DOHH2 (cell line): ENCODE data around the gene RBM20.

ENCODE experiments used
- H3F3A ChIP-seq: fragments of 200-600 bp; sonication (generic), shearing (Covaris generic); 2 replicates; pipeline ENCODE4 v1.6.0; 2016; ENCODE audit warnings: antibody characterized with exemption, mild to moderate bottlenecking; ENCODE audit not compliant: control insufficient read depth, insufficient read depth
- H3K27ac ChIP-seq: fragments of 200-600 bp; sonication (generic); 2 replicates; pipeline ENCODE4 v1.5.1; 2014; ENCODE audit warnings: low read depth, mild to moderate bottlenecking, low read length, moderate library complexity
- H3K27me3 ChIP-seq: fragments of 200-600 bp; sonication (generic); 2 replicates; pipeline ENCODE4 v1.6.1; 2014; ENCODE audit warnings: mild to moderate bottlenecking, low read length, mixed read lengths; ENCODE audit not compliant: control insufficient read depth
- H3K36me3 ChIP-seq: fragments of 200-600 bp; sonication (generic); 2 replicates; pipeline ENCODE4 v1.6.1; 2014; ENCODE audit warnings: mild to moderate bottlenecking, low read length, moderate library complexity, mixed read lengths; ENCODE audit not compliant: control insufficient read depth
- H3K4me1 ChIP-seq: fragments of 200-600 bp; sonication (generic); 2 replicates; pipeline ENCODE4 v1.6.1; 2014; ENCODE audit warnings: mild to moderate bottlenecking, low read length, mixed read lengths; ENCODE audit not compliant: control insufficient read depth
- H3K4me2 ChIP-seq: fragments of 200-600 bp; sonication (generic); 2 replicates; pipeline ENCODE4 v1.6.0; 2014; ENCODE audit warnings: mild to moderate bottlenecking, low read length, moderate library complexity
- H3K4me3 ChIP-seq: fragments of 200-600 bp; sonication (generic); 2 replicates; pipeline ENCODE4 v1.5.1; 2014; ENCODE audit warnings: mild to moderate bottlenecking, low read length, mixed read lengths
- H3K79me2 ChIP-seq: fragments of 200-600 bp; sonication (generic); 2 replicates; pipeline ENCODE4 v1.6.1; 2014; ENCODE audit warnings: mild to moderate bottlenecking, low read length, mixed read lengths; ENCODE audit not compliant: control insufficient read depth
- H3K9me2 ChIP-seq: fragments of 200-600 bp; sonication (generic); replicated peaks from 2 replicates; pipeline ENCODE4 v1.6.1; 2014; ENCODE audit warnings: mild to moderate bottlenecking, low read length, mixed read lengths; ENCODE audit not compliant: control insufficient read depth
- H3K9me3 ChIP-seq: fragments of 200-600 bp; sonication (generic); 2 replicates; pipeline ENCODE4 v1.6.1; 2014; ENCODE audit warnings: antibody characterized with exemption, low read length, mixed read lengths; ENCODE audit not compliant: control insufficient read depth, insufficient read depth
- H4K20me1 ChIP-seq: fragments of 200-600 bp; sonication (generic); 2 replicates; pipeline ENCODE4 v1.6.0; 2014; ENCODE audit warnings: low read depth, mild to moderate bottlenecking, antibody characterized with exemption, low read length, moderate library complexity; ENCODE audit not compliant: control insufficient read depth, insufficient read depth
- EZH2phosphoT487 ChIP-seq: fragments of 200-600 bp; sonication (generic); IDR thresholded peaks from 2 replicates; pipeline ENCODE4 v1.6.1; 2017; ENCODE audit warnings: borderline replicate concordance, mild to moderate bottlenecking, antibody characterized with exemption, low read length, moderate library complexity, mixed read lengths
- TF ChIP-seq, protein P1 (sequence below): fragments of 200-600 bp; sonication (generic); IDR thresholded peaks from one replicate; pipeline ENCODE4 v1.5.1; 2014; ENCODE audit warnings: antibody characterized with exemption, mild to moderate bottlenecking, low read depth, low read length; ENCODE audit not compliant: poor library complexity, severe bottlenecking

The RBM20 gene

GRCh38 chr10:110806335-110806734 is 162.2 kb downstream of the RBM20 start:
- TF ChIP-seq EZH2phosphoT487, result no peak
- TF ChIP-seq, protein P1, sequence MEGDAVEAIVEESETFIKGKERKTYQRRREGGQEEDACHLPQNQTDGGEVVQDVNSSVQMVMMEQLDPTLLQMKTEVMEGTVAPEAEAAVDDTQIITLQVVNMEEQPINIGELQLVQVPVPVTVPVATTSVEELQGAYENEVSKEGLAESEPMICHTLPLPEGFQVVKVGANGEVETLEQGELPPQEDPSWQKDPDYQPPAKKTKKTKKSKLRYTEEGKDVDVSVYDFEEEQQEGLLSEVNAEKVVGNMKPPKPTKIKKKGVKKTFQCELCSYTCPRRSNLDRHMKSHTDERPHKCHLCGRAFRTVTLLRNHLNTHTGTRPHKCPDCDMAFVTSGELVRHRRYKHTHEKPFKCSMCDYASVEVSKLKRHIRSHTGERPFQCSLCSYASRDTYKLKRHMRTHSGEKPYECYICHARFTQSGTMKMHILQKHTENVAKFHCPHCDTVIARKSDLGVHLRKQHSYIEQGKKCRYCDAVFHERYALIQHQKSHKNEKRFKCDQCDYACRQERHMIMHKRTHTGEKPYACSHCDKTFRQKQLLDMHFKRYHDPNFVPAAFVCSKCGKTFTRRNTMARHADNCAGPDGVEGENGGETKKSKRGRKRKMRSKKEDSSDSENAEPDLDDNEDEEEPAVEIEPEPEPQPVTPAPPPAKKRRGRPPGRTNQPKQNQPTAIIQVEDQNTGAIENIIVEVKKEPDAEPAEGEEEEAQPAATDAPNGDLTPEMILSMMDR, result no peak
- no peaks in the 10 kb centered on the region for H3K27me3 ChIP-seq
- H3K4me2 ChIP-seq, result no peak overlapping the region
- H3K36me3 ChIP-seq, result no peaks in the 10 kb centered on the region
- H3K4me1 ChIP-seq, result peaks cover 31% of the 10 kb centered on the region
- no peaks in the 10 kb centered on the region for H3K9me3 ChIP-seq
- no peaks in the 10 kb centered on the region for H3K79me2 ChIP-seq
- H3F3A ChIP-seq, result peaks cover 8% of the 10 kb centered on the region; the same call in 1 of the 2 replicates
- H3K9me2 ChIP-seq, result no peaks in the 10 kb centered on the region
- H3K4me3 ChIP-seq, result no peak overlapping the region
- no peak overlapping the region for H3K27ac ChIP-seq
- no peaks in the 10 kb centered on the region for H4K20me1 ChIP-seq

DNA sequence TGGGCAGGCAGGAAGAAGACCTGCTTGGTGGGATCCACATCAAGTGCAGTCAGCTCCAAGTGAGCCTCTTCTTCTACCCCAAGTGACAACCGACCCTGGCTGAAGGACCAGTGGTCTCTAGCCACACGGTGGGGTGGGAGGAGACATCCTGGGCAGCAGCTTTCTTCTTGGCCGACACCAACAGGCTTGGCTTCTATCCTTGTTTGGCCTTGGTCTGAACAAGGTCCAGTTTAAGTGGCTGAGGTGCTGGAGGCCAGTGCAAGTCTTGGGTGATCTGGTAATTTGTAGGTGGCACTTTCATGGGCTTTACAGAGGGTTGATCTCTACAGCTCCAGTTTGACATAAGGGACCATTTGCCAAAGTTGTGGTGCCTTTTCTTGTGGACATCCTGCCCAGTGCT is 164.0 kb downstream of the RBM20 start:
- Histone ChIP-seq H3K9me3 (no peaks in the 10 kb centered on the region), H3K4me3 (no peak overlapping the region), H4K20me1 (no peaks in the 10 kb centered on the region), H3K27me3 (0 out of 2 replicates have a peak, but pooled peaks cover 2% of the 10 kb centered on the region), H3K9me2 (no peaks in the 10 kb centered on the region), H3K27ac (no peak overlapping the region), H3K4me1 (peaks cover 19% of the 10 kb centered on the region), H3F3A (peaks cover 3% of the 10 kb centered on the region; the same call in 1 of the 2 replicates), H3K36me3 (no peaks in the 10 kb centered on the region), H3K4me2 (no peak overlapping the region), H3K79me2 (no peaks in the 10 kb centered on the region)
- TF ChIP-seq EZH2phosphoT487, result no peak
- TF ChIP-seq, protein P1, result no peak

- no peaks in the 10 kb centered on the region for H3K36me3 ChIP-seq
- peaks cover 14% of the 10 kb centered on the region for H3K4me1 ChIP-seq
- TF ChIP-seq, protein P1, result no peak
These were observed 164.5 kb downstream of the RBM20 start for GRCh38 chr10:110808615-110809014.

More at GRCh38 chr10:110808615-110809014, 164.5 kb downstream of the RBM20 start:
- Histone ChIP-seq H3K27ac (no peak overlapping the region), H3K79me2 (no peaks in the 10 kb centered on the region), H3K4me2 (no peak overlapping the region), H3K27me3 (0 out of 2 replicates have a peak, but pooled peaks cover 2% of the 10 kb centered on the region), H3K9me2 (no peaks in the 10 kb centered on the region), H3F3A (no peaks in the 10 kb centered on the region), H3K9me3 (no peaks in the 10 kb centered on the region), H4K20me1 (no peaks in the 10 kb centered on the region), H3K4me3 (no peak overlapping the region)
